HL-60/S4 treated with retinoic acid at 250 ng/mL for 4 days and 3 days (cell line): ENCODE measurements around the gene NAB2.

ENCODE experiments used
- in situ Hi-C: fragments of 300-500 bp; cut with MboI; formaldehyde crosslinking; loops from 2 replicates; pipeline ENCODE4 v1.7.0; 2022; ENCODE audit warnings: low sequenced_read_pairs

Gene NAB2

GRCh38 chr12:57093415-57094207 lies 4.7 kb downstream of the NAB2 start:
- in situ Hi-C loops, result no loop called here

DNA sequence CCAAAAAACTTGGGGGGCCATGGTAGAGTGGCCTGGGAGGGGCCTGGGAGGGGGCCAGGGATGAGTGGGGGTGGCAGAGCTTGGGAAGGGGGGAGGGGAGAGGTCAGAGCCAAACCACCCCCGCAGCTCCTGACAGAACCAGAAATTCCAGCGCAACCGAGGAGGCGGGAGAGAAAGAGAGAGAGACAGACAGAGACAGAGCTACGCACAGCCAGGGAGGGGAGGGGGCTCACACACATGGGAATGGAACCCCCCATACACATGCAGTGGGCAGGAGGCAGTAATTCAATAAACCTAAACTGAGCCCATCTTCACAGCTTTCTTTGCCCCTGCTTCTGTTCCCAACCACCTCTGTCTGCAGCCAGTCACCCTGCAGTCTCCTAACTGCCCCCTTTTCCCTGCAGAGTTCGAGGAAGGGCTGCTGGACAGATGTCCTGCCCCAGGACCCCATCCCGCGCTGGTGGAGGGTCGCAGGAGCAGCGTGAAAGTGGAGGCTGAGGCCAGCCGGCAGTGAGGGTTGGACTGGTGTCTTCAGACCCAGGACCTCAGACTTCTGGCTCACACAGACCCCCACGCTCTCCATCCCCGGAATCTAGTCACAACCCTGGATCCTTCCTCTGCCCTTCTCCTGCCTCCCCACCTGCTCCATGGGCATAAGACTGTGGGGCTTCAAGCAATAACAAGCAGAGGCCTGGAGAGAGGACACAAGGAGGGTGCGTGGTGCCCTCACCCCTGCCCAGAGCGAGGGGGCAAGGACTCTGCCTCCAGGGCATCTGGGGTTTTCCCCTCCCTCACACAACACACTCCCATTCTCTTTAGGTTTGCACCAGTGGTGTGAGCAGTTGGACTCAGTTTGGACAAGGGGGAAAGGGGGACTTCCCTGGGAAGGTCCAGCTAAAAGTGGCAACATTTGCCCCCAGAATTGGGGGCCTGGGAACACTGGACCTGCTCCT lies 5.6 kb downstream of the NAB2 start:
- in situ Hi-C loops, result no loop called here

DNA sequence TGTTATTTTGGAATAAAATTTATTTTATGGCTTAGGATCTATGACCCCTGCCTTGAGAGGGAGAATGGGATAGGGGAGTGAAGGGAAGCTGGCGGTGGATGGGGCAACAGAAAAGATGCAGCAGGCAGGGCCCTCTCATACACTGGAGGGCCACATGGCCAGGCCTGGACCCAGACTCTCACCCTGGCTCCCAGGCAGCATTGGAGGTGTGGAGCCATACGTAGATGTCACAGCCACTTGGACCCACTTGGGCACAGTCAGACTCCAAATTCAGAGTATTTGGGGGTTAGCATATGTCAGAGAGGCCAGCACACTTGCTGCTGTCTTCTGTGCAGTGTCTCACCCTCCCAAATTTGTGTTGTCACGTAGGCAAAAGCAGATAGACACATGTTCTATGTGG lies 6.5 kb downstream of the NAB2 start:
- in situ Hi-C loops, result no loop called here

DNA sequence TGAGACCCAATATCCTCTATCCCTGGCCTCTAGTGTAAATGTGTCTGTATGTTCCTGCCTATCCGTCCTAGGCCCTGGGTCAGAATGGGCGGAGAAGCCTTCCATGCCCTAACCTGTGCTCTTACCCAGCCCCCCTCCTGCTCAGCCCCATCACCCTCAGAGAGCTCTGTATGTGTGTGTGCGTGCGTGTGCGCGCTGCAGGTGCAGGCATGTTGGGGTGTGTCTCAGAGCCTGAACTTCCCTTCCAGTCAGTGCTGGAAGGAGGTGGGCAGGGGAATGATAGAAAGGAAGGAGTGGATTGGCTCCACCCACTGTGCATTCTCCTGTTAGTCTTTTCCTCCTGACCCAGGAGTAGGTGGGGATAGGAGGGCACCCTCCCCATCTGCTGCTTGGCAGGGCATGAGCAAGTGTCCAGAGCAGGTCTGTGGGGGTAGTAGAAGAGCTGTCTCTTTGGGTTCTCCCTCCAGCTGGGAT lies 7.2 kb downstream of the NAB2 start:
- in situ Hi-C loops, result no loop called here

- in situ Hi-C loops, result no loop called here
Observed at GRCh38 chr12:57096748-57097553, 8.0 kb downstream of the NAB2 start.

DNA sequence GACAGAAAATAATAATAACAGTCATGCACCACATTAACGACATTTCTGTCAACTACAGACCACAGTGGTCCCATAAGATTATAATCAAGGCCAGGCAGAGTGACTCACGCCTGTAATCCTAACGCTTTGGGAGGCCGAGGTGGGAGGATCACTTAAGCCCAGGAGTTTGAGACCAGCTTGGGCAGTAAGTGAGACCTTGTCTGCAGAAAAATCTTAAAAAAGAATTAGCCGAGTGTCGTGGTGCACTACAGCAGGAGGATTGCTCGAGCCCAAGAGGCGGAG lies 8.6 kb downstream of the NAB2 start:
- in situ Hi-C loops, result no loop called here

DNA sequence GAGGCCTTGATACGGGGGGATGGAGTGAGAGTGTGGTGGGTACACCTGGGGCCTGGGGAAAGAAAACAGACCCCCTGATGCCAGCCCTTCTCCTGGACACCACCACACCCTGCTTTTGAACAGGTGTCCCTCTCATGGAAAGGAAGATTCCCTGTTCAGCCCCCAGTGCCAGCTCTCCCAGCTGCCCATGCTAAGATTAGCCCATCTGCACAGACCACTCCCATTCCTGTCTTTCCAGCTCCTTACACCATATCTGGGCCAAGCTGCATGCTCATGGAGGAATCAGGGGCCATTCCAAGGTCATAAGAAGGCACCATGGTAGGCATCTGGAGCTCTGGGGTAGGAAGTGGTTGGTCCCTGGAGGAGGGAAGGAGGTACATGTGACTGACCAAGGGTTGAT lies 9.6 kb downstream of the NAB2 start:
- in situ Hi-C loops, result no loop called here

DNA sequence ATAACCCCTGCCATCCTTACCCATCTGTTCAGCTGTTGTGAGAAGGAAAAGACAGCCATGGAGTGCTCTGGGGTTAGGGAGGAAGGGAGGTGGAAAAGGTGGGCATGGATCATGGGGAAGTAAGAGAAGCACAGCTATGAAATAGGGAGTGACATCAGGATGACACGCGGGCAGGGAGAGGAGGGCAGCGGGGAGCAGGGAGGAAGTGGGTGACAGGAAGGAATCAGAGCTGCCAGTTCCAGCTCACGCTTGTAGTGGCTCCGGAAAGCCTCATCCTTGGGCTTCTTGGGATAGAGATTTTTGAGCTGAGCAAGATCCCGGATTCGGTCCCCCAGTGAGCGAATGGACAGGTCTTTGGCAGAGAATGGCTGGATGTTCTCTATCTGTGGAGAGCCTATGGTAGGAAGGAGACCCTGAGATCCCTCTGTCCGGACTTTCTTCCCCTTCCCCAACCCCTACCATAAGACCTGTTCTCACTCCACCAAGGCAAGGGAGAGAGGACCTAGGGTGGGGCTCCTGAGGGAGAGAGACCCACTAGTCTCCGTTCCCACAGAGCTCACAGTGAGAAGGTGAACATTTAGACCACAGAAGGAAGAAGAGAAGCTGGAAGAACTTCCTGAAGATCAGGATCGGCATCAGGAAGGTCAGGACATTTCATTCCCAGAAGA lies 10.3 kb downstream of the NAB2 start:
- in situ Hi-C loops, result no loop called here

DNA sequence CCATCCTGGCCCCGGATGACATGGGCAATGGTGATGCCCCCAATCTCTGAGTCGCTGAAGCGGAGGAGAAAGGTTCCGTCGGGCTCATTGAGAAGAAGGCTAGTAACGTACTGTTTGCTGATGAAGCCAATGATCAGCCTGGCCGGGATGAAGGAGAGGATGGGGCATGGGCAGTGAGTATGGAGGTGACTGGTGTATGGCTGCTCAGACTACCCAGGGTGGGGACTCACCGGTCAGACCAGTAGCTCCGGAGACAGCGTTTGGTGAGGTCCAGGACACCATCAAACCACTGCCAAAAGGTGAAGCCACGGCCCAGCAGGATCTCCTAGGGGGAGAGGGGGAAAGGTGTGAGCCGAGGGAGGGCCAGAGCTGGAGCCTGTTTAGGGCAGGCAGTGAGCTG lies 10.9 kb downstream of the NAB2 start:
- in situ Hi-C loops, result no loop called here

GRCh38 chr12:57101892-57102695 lies 13.2 kb downstream of the NAB2 start:
- in situ Hi-C loops, result no loop called here

DNA sequence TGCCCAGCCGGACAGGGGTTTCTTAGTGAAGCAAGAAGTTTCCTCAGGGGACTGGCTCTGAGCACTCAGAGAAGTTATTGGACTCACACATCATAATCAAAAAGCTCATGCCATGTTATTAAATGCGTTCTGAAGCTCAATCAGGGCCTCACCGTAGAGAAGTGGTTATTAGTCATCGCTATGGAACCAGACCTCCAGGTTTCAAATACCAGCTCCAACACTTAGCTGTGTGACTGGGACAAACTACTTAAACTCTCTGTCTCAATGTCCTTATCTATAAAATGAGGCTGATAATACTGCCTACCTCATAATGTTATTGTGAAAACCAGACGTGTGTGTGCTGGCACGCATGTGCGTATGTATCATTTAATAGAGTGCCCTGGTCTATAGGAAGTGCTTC lies 14.9 kb downstream of the NAB2 start:
- in situ Hi-C loops, result no loop called here

GRCh38 chr12:57104292-57104910 lies 15.5 kb downstream of the NAB2 start:
- in situ Hi-C loops, result no loop called here

- in situ Hi-C loops, result no loop called here
Observed at GRCh38 chr12:57105011-57105753, 16.3 kb downstream of the NAB2 start.

DNA sequence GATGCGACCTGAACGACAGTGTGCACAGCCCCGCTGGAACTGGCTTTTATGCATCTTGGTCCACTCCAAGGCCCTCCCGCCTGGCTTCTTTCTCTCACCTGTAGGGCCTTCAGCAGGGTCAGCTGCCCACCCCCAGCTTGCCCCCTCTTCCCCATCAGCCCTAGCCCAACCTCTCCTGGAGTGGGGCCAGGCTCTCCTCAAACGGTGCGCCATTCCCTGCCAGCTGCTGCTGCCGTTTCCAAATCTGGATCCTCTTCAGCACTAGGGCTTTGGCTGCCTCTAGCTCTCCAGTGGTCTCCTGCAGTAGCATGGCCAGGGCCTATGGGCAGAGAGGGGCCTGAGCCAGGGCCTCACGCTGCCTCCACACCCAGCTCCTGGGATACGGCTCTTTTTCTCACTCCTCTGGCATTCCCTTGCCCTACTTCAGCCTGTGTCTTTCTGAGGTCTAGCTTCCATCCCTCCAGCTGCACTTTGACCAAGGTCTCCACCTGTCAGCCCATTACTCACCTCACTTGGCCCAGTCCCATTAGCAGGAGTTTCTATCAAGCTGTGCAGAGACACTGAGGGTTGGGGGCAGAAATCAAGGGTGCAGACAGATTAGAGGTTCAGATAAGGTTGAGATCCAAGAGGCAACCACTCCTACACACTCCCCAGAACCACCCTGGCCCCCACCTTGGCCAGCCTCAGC lies 17.3 kb downstream of the NAB2 start:
- in situ Hi-C loops, result no loop called here

DNA sequence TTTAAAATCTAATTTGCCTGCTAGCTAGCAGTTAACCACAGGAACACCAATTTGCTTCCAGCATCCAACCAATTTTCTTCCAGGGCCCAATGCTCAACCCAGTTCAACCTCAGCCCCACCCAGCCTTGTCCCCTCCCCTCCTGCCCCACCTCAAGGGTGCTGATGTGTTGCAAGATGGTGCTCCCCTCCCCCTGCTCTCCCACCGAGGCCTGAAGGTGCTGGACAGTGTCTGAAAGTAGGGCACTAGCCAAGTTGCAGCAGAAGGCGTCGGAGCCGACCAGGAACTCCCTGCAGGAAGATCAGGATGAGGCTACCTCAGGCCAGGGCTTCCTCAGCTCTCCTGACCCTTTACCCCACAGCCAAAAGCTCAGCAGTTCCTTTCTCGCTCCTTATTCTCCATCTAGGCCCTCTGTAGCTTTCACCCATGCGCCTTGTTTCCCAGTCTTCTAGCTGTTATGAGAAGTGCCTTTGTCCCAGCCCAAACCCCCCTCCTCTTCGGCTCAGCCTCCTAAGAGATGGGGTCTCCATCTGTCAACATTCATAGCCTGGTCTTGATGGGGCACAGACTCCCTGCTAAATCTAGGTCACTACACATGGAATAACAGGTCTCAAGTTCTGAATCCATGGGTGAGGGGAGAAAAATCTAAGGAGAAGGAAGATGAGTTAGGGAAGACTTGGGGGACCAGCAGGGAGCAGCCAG lies 18.7 kb downstream of the NAB2 start:
- in situ Hi-C loops, result no loop called here

- in situ Hi-C loops, result no loop called here
Observed at GRCh38 chr12:57109207-57110103, 20.5 kb downstream of the NAB2 start.
